CD4-positive, alpha-beta T cell treated with Interferon alpha-2 for 1 hour (primary cell): ENCODE data around the gene C9orf43.
A peak's percentile ranks its signal among the peaks of the same experiment; 100 is the strongest.

ENCODE experiments used
- DNase-seq, 2 donors: peaks; one replicate each; pipeline ENCODE4 v3.0.0-alpha.2; 2020 to 2022

C9orf43 gene

GRCh38 chr9:113471143-113471542 is 60.6 kb downstream of the C9orf43 start:
- no peak for DNase-seq

- no peak for DNase-seq
These were observed 61.0 kb downstream of the C9orf43 start for GRCh38 chr9:113471566-113471965.

GRCh38 chr9:113472199-113472598 is 61.7 kb downstream of the C9orf43 start:
- no peak for DNase-seq

- DNase-seq: no peak
These were observed 63.9 kb downstream of the C9orf43 start for GRCh38 chr9:113474360-113475028.

GRCh38 chr9:113475031-113475430 is 64.5 kb downstream of the C9orf43 start:
- DNase-seq: no peak

GRCh38 chr9:113475992-113476391 is 65.4 kb downstream of the C9orf43 start:
- no peak for DNase-seq

GRCh38 chr9:113476511-113476916 is 66.0 kb downstream of the C9orf43 start:
- no peak for DNase-seq

- DNase-seq: no peak
These were observed 66.5 kb downstream of the C9orf43 start for GRCh38 chr9:113477058-113477457.

GRCh38 chr9:113477661-113478060 is 67.1 kb downstream of the C9orf43 start:
- DNase-seq: no peak

GRCh38 chr9:113479174-113479621 is 68.7 kb downstream of the C9orf43 start:
- DNase-seq: peak in 1 of 2 donors; percentile 34
